ENCODE results near the gene HACD1. TPM values are rescaled to one million over a fixed set of nuclear protein-coding genes. Genes with fewer than 3 reads are reported as not detected.
"Not testable (repeated sequence)": the region's sequence is repeated elsewhere in the genome, so short reads cannot be mapped to it uniquely, and the experiment has no call there.

HACD1 gene
- polyA plus RNA-seq, 1 donor: 18.6 TPM

- Histone ChIP-seq H3K27ac (ENCODE audit: low read length) (no peak overlapping the region), H3K4me3 (ENCODE audit: low read length) (no peak overlapping the region), H3K9me3 (ENCODE audit: control insufficient read depth, low read depth, low read length) (no peaks in the 10 kb centered on the region), H3K36me3 (ENCODE audit: control insufficient read depth, insufficient read depth, low read length) (no peaks in the 10 kb centered on the region), H3K27me3 (ENCODE audit: control insufficient read depth, insufficient read depth, low read length) (no peaks in the 10 kb centered on the region), H3K4me1 (ENCODE audit: control insufficient read depth, insufficient read depth, low read length) (no peaks in the 10 kb centered on the region)
- no peak for DNase-seq
- WGBS (ENCODE audit: insufficient coverage, low lambda C conversion rate): 100% methylated on average over 2 of the region's 13 CpGs
Observed at GRCh38 chr10:17609523-17610079, 7.6 kb downstream of the HACD1 start.

DNA sequence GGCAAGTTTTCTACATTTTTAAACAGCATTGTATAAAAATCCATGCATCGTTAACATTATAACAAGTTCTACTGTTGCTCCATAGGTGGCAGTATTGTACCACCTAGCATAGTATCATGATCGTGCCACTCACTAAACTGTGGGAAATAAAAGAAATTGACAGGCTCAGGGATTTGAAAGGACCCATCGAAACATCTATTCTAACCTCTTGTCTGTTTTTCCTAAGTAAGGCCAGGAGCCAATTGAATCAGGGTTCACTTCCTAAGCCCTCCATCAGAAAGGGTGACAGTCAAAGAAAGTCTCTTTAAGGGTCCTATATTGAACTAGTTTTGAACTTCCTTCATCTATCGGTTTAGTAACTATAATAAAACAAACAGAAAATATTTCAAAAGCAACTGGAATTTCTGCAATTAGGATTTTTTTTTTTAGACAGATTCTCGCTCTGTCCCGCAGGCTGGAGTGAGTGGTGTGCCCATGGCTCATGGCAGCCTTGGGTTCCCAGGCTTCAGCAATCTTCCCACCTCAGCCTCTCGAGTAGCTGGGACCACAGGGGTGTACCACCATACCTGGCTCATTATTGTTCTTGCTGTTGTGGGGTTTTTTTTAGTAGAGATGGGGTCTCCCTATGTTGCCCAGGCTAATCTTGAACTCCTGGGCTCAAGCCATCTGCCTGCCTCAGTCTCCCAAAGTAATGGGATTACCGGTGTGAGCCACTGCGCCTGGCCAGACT lies 9.4 kb downstream of the HACD1 start:
- H3K4me1 ChIP-seq (ENCODE audit: control insufficient read depth, insufficient read depth, low read length): no peaks in the 10 kb centered on the region
- no peaks in the 10 kb centered on the region for H3K9me3 ChIP-seq (ENCODE audit: control insufficient read depth, low read depth, low read length)
- 100% methylated on average over 1 of the region's 9 CpGs for WGBS (ENCODE audit: insufficient coverage, low lambda C conversion rate)
- H3K27ac ChIP-seq (ENCODE audit: low read length): no peak overlapping the region
- DNase-seq: peak; percentile 24 to 39
- H3K4me3 ChIP-seq (ENCODE audit: low read length): no peak overlapping the region
- H3K36me3 ChIP-seq (ENCODE audit: control insufficient read depth, insufficient read depth, low read length): no peaks in the 10 kb centered on the region
- H3K27me3 ChIP-seq (ENCODE audit: control insufficient read depth, insufficient read depth, low read length): no peaks in the 10 kb centered on the region

DNA sequence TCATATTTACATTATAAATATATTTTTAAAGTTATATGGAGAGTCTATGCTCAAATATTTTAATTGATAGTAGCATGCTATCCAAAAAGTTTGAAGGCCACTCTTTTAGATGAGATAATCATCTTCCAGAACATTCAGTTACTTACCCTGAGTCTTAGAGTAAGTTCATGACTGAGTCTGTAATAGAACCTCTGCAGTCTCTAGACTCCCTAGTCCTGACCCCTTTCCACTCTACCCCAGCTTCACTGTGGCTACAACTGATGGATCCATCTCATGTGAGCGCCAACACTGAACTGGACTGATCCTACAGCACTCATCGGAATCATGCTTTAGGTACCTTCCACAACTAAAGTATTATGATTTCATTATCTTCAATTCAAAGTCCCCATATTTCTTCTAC lies 10.1 kb downstream of the HACD1 start:
- WGBS (ENCODE audit: insufficient coverage, low lambda C conversion rate): no CpG with 5 or more reads among the region's 2 CpGs

GRCh38 chr10:17606547-17607040 lies 10.6 kb downstream of the HACD1 start:
- no peak for DNase-seq
- no CpG with 5 or more reads among the region's 3 CpGs for WGBS (ENCODE audit: insufficient coverage, low lambda C conversion rate)

More for the DNA sequence above, 10.1 kb downstream of the HACD1 start:
- Histone ChIP-seq H3K9me3 (ENCODE audit: control insufficient read depth, low read depth, low read length) (no peaks in the 10 kb centered on the region), H3K4me3 (ENCODE audit: low read length) (no peak overlapping the region), H3K27me3 (ENCODE audit: control insufficient read depth, insufficient read depth, low read length) (no peaks in the 10 kb centered on the region), H3K27ac (ENCODE audit: low read length) (no peak overlapping the region), H3K4me1 (ENCODE audit: control insufficient read depth, insufficient read depth, low read length) (no peaks in the 10 kb centered on the region), H3K36me3 (ENCODE audit: control insufficient read depth, insufficient read depth, low read length) (no peaks in the 10 kb centered on the region)
- no peak for DNase-seq

DNA sequence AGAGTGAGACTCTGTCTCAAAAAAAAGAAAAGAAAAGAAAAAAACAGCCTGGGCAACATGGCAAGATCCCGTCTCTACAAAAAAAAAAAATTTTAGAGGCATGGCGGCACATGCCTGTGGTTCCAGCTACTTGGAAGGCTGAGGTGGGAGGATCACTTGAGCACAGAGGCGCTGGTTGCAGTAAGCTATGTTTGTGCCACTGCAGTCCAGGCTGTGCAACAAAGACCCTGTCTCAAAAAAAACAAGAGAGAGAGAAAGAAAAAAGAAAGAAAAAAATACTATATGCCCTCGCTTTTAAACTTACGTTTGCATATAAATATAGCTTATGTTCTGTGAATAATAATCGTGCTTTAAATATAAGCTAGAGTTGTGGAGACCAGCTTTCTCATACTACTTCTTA lies 11.2 kb downstream of the HACD1 start:
- DNase-seq: no peak
- Histone ChIP-seq H3K9me3 (ENCODE audit: control insufficient read depth, low read depth, low read length) (no peaks in the 10 kb centered on the region), H3K27me3 (ENCODE audit: control insufficient read depth, insufficient read depth, low read length) (no peaks in the 10 kb centered on the region), H3K36me3 (ENCODE audit: control insufficient read depth, insufficient read depth, low read length) (no peaks in the 10 kb centered on the region), H3K27ac (ENCODE audit: low read length) (no peak overlapping the region), H3K4me1 (ENCODE audit: control insufficient read depth, insufficient read depth, low read length) (no peaks in the 10 kb centered on the region), H3K4me3 (ENCODE audit: low read length) (no peak overlapping the region)
- 95% methylated on average over 6 of the region's 6 CpGs for WGBS (ENCODE audit: insufficient coverage, low lambda C conversion rate)

More at GRCh38 chr10:17606547-17607040, 10.6 kb downstream of the HACD1 start:
- Histone ChIP-seq H3K27me3 (ENCODE audit: control insufficient read depth, insufficient read depth, low read length) (no peaks in the 10 kb centered on the region), H3K9me3 (ENCODE audit: control insufficient read depth, low read depth, low read length) (no peaks in the 10 kb centered on the region), H3K4me1 (ENCODE audit: control insufficient read depth, insufficient read depth, low read length) (no peaks in the 10 kb centered on the region), H3K27ac (ENCODE audit: low read length) (no peak overlapping the region), H3K36me3 (ENCODE audit: control insufficient read depth, insufficient read depth, low read length) (no peaks in the 10 kb centered on the region), H3K4me3 (ENCODE audit: low read length) (no peak overlapping the region)

DNA sequence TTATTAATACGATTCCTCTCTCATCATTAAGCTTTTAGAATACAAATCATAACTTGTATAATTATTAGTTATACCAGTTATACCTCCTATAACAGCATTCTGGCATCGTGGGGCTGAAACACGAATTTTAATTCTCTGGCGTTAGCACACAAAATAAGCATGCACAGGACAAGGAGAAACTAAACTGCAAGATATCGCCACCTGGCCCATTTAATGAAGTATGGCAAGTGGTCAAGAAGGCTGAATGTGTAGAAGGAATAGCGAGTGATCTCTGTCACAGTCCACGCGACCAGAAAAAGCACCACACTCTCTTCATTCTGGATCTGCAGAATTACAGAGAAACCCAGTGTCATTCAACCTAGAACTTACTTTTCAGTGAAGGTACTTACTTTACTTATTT lies 18.1 kb downstream of the HACD1 start:
- Histone ChIP-seq H3K27me3 (ENCODE audit: control insufficient read depth, insufficient read depth, low read length) (no peaks in the 10 kb centered on the region), H3K4me3 (ENCODE audit: low read length) (no peak overlapping the region), H3K27ac (ENCODE audit: low read length) (no peak overlapping the region), H3K9me3 (ENCODE audit: control insufficient read depth, low read depth, low read length) (no peaks in the 10 kb centered on the region), H3K4me1 (ENCODE audit: control insufficient read depth, insufficient read depth, low read length) (no peaks in the 10 kb centered on the region), H3K36me3 (ENCODE audit: control insufficient read depth, insufficient read depth, low read length) (no peaks in the 10 kb centered on the region)
- DNase-seq: no peak
- 86% methylated on average over 1 of the region's 8 CpGs for WGBS (ENCODE audit: insufficient coverage, low lambda C conversion rate)

DNA sequence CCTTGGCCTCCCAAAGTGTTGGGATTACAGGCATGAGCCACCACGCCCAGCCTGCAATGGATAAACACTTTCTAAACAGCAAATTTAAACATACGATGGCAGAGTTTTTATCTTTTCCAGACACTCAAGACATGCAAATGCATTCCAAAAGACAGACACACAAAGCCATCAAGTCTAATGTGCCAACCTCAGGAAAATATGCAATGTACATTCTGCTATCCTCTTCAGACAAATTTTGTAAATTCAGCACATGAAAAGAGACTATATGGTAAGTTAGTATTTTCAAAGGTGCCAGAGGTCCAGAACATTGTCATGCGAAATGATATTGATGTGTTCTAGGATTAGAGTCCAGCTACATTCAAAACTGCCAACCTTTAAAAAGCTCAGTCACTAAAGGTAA lies 19.8 kb downstream of the HACD1 start:
- Histone ChIP-seq H3K36me3 (ENCODE audit: control insufficient read depth, insufficient read depth, low read length) (no peaks in the 10 kb centered on the region), H3K27ac (ENCODE audit: low read length) (no peak overlapping the region), H3K4me1 (ENCODE audit: control insufficient read depth, insufficient read depth, low read length) (no peaks in the 10 kb centered on the region), H3K27me3 (ENCODE audit: control insufficient read depth, insufficient read depth, low read length) (no peaks in the 10 kb centered on the region), H3K4me3 (ENCODE audit: low read length) (no peak overlapping the region), H3K9me3 (ENCODE audit: control insufficient read depth, low read depth, low read length) (no peaks in the 10 kb centered on the region)
- no peak for DNase-seq
- WGBS (ENCODE audit: insufficient coverage, low lambda C conversion rate): no CpG with 5 or more reads among the region's 3 CpGs

GRCh38 chr10:17590969-17591645 lies 26.1 kb downstream of the HACD1 start:
- Histone ChIP-seq H3K9me3 (ENCODE audit: control insufficient read depth, low read depth, low read length) (no peaks in the 10 kb centered on the region), H3K36me3 (ENCODE audit: control insufficient read depth, insufficient read depth, low read length) (no peaks in the 10 kb centered on the region), H3K4me1 (ENCODE audit: control insufficient read depth, insufficient read depth, low read length) (no peaks in the 10 kb centered on the region), H3K4me3 (ENCODE audit: low read length) (no peak overlapping the region), H3K27me3 (ENCODE audit: control insufficient read depth, insufficient read depth, low read length) (no peaks in the 10 kb centered on the region), H3K27ac (ENCODE audit: low read length) (no peak overlapping the region)
- 67% methylated on average over 1 of the region's 6 CpGs for WGBS (ENCODE audit: insufficient coverage, low lambda C conversion rate)
- no peak for DNase-seq

DNA sequence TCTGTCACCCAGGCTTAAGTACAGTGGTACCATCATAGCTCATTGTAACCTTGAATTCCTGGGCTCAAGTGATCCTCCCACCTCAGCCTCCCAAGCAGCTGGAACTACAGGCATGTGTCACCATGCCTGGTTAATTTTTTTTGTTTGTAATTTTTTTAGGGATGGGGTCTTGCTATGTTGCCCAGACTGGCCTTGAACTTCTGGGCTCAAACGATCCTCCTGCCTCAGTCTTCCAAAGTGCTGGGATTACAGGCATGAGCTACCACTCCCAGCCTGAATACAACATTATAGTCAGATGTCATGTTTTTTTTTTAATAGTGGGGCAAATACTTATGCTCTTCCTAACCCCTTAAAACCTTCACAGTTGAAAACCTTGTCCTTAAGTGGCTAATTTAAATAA lies 27.9 kb downstream of the HACD1 start:
- not testable (repeated sequence) for H3K27me3 ChIP-seq (ENCODE audit: control insufficient read depth, insufficient read depth, low read length); DNase-seq; H3K4me3 ChIP-seq (ENCODE audit: low read length); H3K9me3 ChIP-seq (ENCODE audit: control insufficient read depth, low read depth, low read length); H3K27ac ChIP-seq (ENCODE audit: low read length); H3K4me1 ChIP-seq (ENCODE audit: control insufficient read depth, insufficient read depth, low read length); H3K36me3 ChIP-seq (ENCODE audit: control insufficient read depth, insufficient read depth, low read length)
- WGBS (ENCODE audit: insufficient coverage, low lambda C conversion rate): no CpG with 5 or more reads among the region's 1 CpG

- no peaks in the 10 kb centered on the region for H3K4me1 ChIP-seq (ENCODE audit: control insufficient read depth, insufficient read depth, low read length)
- WGBS (ENCODE audit: insufficient coverage, low lambda C conversion rate): 100% methylated on average over 2 of the region's 2 CpGs
Observed at GRCh38 chr10:17588420-17588819, 28.8 kb downstream of the HACD1 start.

More at GRCh38 chr10:17588420-17588819, 28.8 kb downstream of the HACD1 start:
- Histone ChIP-seq H3K4me3 (ENCODE audit: low read length) (no peak overlapping the region), H3K27me3 (ENCODE audit: control insufficient read depth, insufficient read depth, low read length) (no peaks in the 10 kb centered on the region), H3K36me3 (ENCODE audit: control insufficient read depth, insufficient read depth, low read length) (no peaks in the 10 kb centered on the region), H3K9me3 (ENCODE audit: control insufficient read depth, low read depth, low read length) (no peaks in the 10 kb centered on the region), H3K27ac (ENCODE audit: low read length) (no peak overlapping the region)
- DNase-seq: no peak
